IMR-90 (cell line): ENCODE results near the gene ZDHHC17.

Source experiments
- BHLHE40 ChIP-seq: fragments of 150-350 bp; IDR thresholded peaks from 2 replicates; pipeline ENCODE4 v1.6.1; 2016; ENCODE audit warnings: mild to moderate bottlenecking, low read depth, low read length
- CEBPB ChIP-seq: IDR thresholded peaks from 2 replicates; pipeline ENCODE4 v1.6.1; 2012; ENCODE audit warnings: low read depth, low read length, improper control_type of control experiment
- CTCF ChIP-seq: conservative IDR thresholded peaks from 2 replicates; pipeline ENCODE4 v1.5.1; 2012; ENCODE audit warnings: mild to moderate bottlenecking, low read depth, low read length, improper control_type of control experiment
- ELK1 ChIP-seq: fragments of 150-350 bp; IDR thresholded peaks from 2 replicates; pipeline ENCODE4 v1.6.1; 2016; ENCODE audit warnings: low read depth, mild to moderate bottlenecking, low read length, moderate library complexity, borderline replicate concordance
- FOS ChIP-seq: fragments of 150-350 bp; IDR thresholded peaks from 2 replicates; pipeline ENCODE4 v1.6.1; 2016; ENCODE audit warnings: low read depth, low read length
- MXI1 ChIP-seq: IDR thresholded peaks from 2 replicates; pipeline ENCODE4 v1.6.1; 2012; ENCODE audit warnings: low read depth, mild to moderate bottlenecking, low read length, moderate library complexity, borderline replicate concordance
- POLR2A ChIP-seq: IDR thresholded peaks from 2 replicates; pipeline ENCODE4 v1.6.1; 2012; ENCODE audit warnings: mild to moderate bottlenecking, low read depth, low read length
- RAD21 ChIP-seq: IDR thresholded peaks from 2 replicates; pipeline ENCODE4 v1.6.1; 2012; ENCODE audit warnings: low read length, improper control_type of control experiment
- RCOR1 ChIP-seq: IDR thresholded peaks from 2 replicates; pipeline ENCODE4 v1.6.1; 2012; ENCODE audit warnings: mild to moderate bottlenecking, low read length, improper control_type of control experiment; ENCODE audit not compliant: insufficient replicate concordance
- SMC3 ChIP-seq: fragments of 150-350 bp; IDR thresholded peaks from 2 replicates; pipeline ENCODE4 v1.6.1; 2016; ENCODE audit warnings: low read depth, mild to moderate bottlenecking, antibody characterized with exemption, low read length, moderate library complexity
- USF2 ChIP-seq: fragments of 150-350 bp; IDR thresholded peaks from 2 replicates; pipeline ENCODE4 v1.6.1; 2017; ENCODE audit warnings: mild to moderate bottlenecking, antibody characterized with exemption, low read length, low read depth

- TF ChIP-seq ELK1 (no peak), CTCF (no peak), POLR2A (no peak), USF2 (no peak), BHLHE40 (no peak), MXI1 (no peak), CEBPB (peak; percentile 75), RAD21 (no peak), SMC3 (no peak), RCOR1 (no peak), FOS (no peak)
Measured at GRCh38 chr12:76813972-76814371, 50.1 kb downstream of the ZDHHC17 start.
